HG02938 (cell line): ENCODE data around the gene IP6K2.
"Not testable (repeated sequence)": the region's sequence is repeated elsewhere in the genome, so short reads cannot be mapped to it uniquely, and the experiment has no call there.

Source experiments
- ATAC-seq: cut with Tn5 transposase; IDR thresholded peaks from one replicate; pipeline ENCODE4 v1.9.1; 2021; ENCODE audit warnings: mild to moderate bottlenecking, moderate library complexity; ENCODE audit not compliant: unreplicated experiment

Gene IP6K2

DNA sequence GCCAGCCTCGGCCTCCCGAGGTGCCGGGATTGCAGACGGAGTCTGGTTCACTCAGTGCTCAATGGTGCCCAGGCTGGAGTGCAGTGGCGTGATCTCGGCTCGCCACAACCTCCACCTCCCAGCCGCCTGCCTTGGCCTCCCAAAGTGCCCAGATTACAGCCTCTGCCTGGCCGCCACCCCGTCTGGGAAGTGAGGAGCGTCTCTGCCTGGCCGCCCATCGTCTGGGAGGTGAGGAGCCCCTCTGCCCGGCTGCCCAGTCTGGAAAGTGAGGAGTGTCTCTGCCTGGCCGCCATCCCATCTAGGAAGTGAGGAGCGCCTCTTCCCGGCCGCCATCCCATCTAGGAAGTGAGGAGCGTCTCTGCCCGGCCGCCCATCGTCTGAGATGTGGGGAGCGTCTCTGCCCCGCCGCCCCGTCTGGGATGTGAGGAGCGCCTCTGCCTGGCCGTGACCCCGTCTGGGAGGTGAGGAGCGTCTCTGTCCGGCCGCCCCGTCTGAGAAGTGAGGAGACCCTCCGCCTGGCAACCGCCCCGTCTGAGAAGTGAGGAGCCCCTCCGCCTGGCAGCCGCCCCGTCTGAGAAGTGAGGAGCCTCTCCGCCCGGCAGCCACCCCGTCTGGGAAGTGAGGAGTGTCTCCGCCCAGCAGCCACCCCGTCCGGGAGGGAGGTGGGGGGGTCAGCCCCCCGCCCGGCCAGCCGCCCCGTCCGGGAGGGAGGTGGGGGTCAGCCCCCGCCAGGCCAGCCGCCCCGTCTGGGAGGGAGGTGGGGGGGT is 16.9 kb upstream of the IP6K2 start:
- not testable (repeated sequence) for ATAC-seq

DNA sequence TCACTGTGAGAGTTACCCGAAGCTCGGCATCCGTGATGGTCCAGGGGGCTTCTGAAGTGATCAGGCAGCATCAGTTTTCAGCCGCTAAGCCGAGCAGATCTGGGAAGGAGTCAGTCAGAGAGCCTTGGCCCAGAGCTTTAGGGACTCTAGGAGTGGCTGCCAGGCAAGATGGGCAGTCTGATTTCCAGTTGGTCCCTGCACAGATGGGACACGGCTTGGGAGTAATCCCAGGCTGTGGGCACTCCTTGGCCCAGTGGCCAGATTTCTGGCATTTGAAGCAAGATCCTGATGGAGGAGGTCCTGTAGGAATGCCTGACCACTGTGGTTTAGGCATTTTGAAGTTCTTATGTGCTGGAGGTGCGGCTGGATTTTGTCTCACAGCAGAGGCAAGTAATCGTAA is 10.5 kb upstream of the IP6K2 start:
- ATAC-seq: no peak

DNA sequence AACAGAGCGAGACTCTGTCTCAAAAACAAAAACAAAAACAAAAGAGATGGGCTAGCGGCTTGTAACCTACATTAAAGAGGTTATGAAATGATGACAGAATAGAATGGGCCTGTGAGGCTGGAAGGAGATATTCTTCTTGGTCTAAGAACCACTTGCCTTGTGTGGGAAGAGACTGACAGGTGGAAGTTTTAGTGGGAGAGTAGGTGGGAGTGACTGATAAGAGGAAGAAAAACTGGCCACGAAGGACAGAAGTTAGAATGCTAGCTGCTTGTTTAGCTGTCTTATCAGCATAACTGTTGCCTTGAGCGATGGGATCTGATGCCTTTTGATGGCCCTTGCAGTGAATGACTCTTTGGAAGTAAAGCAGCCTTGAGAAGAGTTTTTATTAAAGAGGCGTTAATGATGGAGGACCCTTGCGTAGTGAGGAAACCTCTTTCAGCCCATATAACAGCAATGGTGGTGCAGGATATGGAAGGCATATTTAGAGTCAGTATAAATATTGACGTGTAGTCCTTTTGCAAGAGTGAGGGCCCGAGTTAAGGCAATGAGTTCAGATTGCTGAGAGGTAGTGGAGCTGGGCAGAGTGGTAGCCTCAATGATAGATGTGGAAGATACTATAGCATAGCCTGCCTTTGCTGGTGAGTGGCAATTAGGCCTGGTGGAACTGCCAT is 8.3 kb upstream of the IP6K2 start:
- ATAC-seq: not testable (repeated sequence)

- ATAC-seq: no peak
Observed at GRCh38 chr3:48723725-48724124, 6.7 kb upstream of the IP6K2 start.

DNA sequence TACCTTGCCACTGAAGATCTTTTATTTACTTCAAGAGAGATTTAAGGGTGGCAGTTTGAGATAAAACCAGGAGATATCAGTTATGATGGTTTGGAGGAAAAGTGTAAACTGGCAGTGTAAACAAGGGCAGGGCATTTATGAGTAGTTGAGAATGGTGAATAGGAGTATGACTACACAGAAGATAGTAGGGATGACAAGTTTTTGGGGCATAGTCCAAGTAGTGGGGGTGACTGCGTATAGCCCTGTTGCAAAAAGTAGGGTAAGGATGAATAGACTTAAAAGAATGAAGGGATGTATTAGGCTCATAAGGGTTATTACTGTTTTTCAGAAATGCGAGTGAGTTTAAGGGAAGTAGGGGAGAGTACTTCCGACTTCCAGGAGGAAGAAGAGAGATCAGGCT is 6.3 kb upstream of the IP6K2 start:
- ATAC-seq: not testable (repeated sequence)

DNA sequence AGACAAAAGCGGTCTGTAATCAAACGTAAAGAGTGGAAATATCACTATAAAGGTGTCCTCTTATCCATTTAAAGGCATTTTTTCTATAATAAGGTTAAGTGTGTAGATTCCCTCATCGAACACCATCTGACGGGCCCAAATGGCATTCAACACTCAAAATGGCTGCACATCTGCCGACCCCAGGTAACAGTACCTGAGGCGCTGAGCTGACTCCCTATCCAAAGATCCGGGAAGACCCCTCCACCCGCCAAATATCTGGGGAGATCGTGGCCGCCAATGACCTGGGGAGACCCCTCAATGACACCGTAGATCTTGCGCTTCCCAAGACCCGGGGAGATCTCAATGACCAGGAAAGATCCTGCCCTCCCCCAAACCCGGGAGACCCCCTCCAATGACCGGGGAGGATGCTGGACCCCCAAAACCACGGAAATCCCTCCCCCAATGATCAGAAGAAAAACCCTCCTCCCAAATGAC is 476 bp downstream of the IP6K2 start:
- no peak for ATAC-seq

DNA sequence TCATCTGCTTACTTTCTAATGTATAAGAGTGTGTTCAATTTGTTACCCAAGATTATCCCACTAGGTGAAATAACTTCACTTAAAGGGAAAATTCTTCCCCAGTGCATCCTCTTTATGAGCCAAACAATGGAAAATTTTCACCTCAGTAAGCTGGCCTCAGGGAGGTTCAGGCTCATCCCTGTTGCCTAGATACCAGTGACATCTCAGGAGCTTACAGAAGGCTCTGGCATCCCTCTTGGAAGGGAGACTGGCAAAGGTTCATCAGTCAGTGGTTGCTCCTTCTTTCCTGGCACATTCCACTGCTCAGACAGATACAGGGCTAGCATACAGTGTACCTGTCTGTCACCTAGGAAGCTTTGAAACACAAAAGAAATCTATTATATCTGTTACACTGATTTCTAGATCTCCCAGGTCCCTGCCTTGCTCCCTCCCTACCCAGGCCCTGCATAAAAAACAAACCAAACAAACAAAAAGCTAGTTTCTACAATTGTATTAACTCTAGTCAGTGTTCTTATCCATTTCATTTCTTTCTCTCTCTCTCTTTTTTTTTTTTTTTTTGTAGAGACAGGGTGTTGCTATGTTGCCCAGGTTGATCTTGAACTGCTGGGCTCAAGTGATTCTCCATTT is 1.7 kb downstream of the IP6K2 start:
- no peak for ATAC-seq

- ATAC-seq: no peak
Observed at GRCh38 chr3:48711727-48712126, 5.3 kb downstream of the IP6K2 start.

DNA sequence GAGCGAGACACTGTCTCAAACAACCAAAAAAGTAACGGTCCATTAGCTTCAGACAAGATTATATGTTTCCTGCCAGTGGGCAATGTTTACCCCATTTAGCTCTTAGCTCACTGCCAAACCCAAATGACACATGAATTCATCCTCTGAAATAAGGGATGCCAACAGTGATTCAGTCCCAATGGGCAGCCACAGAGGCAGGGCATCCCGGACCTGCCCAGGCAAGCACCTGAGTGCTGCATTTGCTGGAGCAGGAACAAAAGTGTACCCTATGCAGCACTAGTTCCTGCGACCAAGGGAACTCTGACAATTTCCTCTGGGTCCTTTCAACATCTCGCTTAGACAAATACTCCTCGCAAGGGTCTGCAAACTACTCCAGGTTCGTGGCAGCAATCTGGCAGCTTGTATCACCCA is 8.0 kb downstream of the IP6K2 start:
- ATAC-seq: no peak

DNA sequence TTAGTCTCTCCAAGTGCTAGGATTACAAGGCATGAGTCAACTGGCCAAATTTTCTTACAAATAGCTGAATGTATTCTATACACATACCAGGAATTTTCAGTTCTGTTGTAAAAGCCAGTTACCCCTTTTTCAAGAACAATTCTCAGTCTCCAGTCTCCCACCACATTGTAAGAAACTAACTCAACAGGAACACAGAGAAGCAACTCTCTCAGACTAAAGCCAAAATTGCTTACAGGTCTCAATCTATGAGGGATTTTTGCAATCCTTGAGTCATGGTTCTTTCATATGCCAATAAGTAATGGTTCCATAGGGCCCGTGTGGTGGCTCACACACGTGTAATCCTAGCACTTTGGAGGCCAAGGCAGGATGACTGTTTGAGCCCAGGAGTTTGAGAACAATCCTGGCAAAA is 8.5 kb downstream of the IP6K2 start:
- ATAC-seq: no peak

- ATAC-seq: no peak
Observed at GRCh38 chr3:48707157-48707556, 9.9 kb downstream of the IP6K2 start.

GRCh38 chr3:48702320-48702920 is 14.6 kb downstream of the IP6K2 start:
- no peak for ATAC-seq

- ATAC-seq: no peak
Observed at GRCh38 chr3:48700731-48701405, 16.2 kb downstream of the IP6K2 start.

- no peak for ATAC-seq
Observed at GRCh38 chr3:48698891-48699290, 18.1 kb downstream of the IP6K2 start.

DNA sequence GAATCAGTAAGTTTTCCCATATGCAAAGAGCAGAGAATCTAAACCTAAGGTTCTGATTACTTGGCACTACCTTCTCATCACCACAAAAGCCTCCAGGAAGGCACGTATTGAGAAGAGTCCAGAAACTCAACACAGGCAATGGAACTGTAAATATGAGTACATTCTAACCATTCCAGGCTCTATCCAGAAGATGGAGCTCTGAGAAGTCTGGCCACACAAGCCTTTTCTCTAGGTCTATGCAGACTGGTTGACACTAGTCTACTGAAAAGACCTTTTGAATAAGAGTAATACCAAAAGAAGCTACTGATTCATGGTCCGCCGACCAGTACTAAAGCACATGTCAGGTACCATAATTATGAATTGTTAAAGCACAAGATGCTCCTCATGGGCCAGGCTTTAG is 19.1 kb downstream of the IP6K2 start:
- ATAC-seq: no peak

GRCh38 chr3:48696601-48697000 is 20.4 kb downstream of the IP6K2 start:
- no peak for ATAC-seq

- no peak for ATAC-seq
Observed at GRCh38 chr3:48696156-48696555, 20.9 kb downstream of the IP6K2 start.

DNA sequence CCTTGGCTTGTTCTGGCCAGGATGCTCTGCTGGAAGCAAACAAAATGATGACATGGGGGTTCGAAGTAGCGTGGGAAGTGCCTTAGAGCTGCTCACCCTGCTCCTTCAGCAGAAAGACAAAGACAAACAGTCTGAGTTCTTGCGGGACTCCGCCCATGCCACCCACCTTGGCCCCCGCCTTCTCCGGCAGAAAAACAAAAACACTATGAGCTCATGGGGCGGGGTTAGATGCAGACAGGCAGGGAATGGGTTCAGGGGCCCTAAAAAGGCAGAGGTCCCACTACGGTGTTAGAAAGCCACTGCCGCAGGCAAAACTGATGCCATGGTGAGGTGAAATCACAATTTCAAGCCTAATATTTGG is 21.6 kb downstream of the IP6K2 start:
- no peak for ATAC-seq

- no peak for ATAC-seq
Observed at GRCh38 chr3:48694610-48695392, 22.2 kb downstream of the IP6K2 start.

- ATAC-seq: no peak
Observed at GRCh38 chr3:48693826-48694225, 23.2 kb downstream of the IP6K2 start.
